Measurements from ENCODE around the gene SPINT2. TPM values are rescaled to one million over a fixed set of nuclear protein-coding genes. Genes with fewer than 3 reads are reported as not detected.

Gene SPINT2
- total RNA-seq, 2 donors from 2014 or later, result 11.1 to 52.7 TPM

DNA sequence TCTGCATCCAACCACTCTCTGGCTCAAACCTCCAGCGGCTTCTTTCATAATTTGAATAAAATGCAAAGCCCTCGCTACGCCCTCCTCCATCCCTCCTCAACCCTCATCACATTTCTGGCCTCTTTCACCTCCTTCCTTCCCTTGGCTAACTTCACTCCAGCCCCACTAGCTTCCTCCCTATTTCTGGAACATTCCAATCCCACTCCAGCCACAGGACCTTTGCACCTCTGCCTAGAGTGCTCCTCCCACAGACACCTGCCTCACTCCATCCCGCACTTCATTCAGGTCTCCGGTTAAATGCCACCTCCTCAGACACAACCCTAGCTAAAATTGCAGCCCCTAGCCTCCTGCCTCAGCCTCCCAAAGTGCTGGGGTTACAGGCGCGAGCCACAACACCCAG is 32.5 kb upstream of the SPINT2 start:
- DNase-seq (ENCODE audit: low spot score), result no peak
- TF ChIP-seq, protein P1, sequence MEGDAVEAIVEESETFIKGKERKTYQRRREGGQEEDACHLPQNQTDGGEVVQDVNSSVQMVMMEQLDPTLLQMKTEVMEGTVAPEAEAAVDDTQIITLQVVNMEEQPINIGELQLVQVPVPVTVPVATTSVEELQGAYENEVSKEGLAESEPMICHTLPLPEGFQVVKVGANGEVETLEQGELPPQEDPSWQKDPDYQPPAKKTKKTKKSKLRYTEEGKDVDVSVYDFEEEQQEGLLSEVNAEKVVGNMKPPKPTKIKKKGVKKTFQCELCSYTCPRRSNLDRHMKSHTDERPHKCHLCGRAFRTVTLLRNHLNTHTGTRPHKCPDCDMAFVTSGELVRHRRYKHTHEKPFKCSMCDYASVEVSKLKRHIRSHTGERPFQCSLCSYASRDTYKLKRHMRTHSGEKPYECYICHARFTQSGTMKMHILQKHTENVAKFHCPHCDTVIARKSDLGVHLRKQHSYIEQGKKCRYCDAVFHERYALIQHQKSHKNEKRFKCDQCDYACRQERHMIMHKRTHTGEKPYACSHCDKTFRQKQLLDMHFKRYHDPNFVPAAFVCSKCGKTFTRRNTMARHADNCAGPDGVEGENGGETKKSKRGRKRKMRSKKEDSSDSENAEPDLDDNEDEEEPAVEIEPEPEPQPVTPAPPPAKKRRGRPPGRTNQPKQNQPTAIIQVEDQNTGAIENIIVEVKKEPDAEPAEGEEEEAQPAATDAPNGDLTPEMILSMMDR (IDR thresholded peaks at IDR 0.05), result no peak
- Histone ChIP-seq H3K4me3 (no peak overlapping the region), H3K36me3 (no peaks in the 10 kb centered on the region), H3K9me3 (no peaks in the 10 kb centered on the region), H3K4me1 (peaks cover 0 to 15% of the 10 kb centered on the region in 2 donors), H3K27ac (no peak overlapping the region), H3K27me3 (peaks cover 5 to 17% of the 10 kb centered on the region in 2 donors)

DNA sequence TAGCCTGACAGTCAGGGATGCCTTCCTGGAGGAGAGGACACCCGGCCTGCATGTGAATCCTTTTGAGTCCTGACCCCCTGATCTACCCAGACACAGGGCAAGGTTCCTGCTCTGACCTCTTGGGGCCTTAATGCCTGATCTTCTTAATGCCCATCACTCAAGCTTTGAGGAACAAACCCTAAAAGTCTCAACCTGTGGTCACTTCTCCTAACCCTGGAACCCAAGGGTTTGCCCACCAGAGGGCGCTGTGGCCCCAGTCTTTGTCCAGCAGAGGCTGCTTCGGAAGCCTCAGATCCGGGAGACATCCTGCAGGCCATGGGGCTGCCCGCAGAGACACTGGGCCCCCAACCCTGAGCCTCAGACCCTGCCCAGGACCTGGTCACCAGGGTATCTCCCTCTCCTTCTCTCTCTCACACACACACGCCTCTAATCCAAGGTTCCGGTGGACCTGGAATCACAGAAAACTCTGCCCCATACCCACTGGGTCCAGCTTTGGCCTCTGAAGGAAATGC is 30.6 kb upstream of the SPINT2 start:
- Histone ChIP-seq H3K27me3 (peaks cover 3 to 6% of the 10 kb centered on the region in 2 donors), H3K36me3 (no peaks in the 10 kb centered on the region), H3K4me1 (peaks cover 0 to 6% of the 10 kb centered on the region in 2 donors), H3K27ac (no peak overlapping the region), H3K4me3 (no peak overlapping the region), H3K9me3 (no peaks in the 10 kb centered on the region)
- peak; percentile 76 for DNase-seq (ENCODE audit: low spot score)
- TF ChIP-seq, protein P1 (IDR thresholded peaks at IDR 0.05), result peak; percentile 43 to 85

DNA sequence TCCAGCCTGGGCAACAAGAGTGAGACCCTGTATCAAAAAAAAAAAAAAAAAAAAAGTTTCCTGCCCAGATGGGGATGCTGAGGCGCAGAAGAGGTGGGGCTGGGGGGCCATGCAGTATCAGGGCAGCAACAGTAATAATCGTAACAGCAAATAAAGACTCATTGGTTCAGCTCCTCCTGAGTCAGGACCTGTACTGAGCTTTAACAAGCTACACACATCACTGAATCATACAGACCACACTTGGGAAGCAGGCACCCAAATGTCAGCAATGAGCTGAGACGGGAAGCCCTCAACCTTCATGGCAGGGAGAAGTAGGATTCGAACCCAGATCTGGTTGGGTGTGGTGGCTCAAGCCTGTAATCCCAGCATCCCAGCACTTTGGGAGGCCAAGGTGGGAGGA is 29.8 kb upstream of the SPINT2 start:
- Histone ChIP-seq H3K4me3 (no peak overlapping the region), H3K36me3 (no peaks in the 10 kb centered on the region), H3K27ac (no peak overlapping the region), H3K27me3 (no peaks in the 10 kb centered on the region), H3K9me3 (no peaks in the 10 kb centered on the region), H3K4me1 (no peaks in the 10 kb centered on the region)
- no peak for DNase-seq (ENCODE audit: low spot score)
- TF ChIP-seq, protein P1 (IDR thresholded peaks at IDR 0.05), result no peak

DNA sequence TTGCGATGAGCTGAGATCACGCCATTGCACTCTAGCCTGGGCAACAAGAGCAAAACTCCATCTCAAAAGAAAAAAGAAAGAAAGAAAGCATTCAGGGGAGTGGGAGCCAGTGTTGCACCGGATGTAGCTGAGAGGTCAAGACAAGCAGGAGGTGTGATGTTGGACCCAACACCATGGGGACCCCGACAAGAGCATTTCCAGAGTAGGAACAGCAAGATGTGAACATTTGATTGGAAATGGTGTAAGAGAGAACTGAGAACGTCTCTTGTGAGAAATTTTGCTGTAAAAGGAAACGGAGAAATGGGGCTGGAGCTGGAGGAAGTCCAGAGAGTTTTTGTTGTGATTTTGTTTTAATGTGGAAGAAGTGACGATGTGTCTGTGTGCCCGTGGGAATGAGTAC is 24.6 kb upstream of the SPINT2 start:
- H3K4me3 ChIP-seq, result no peak overlapping the region
- no peaks in the 10 kb centered on the region for H3K9me3 ChIP-seq
- DNase-seq (ENCODE audit: low spot score), result no peak
- TF ChIP-seq, protein P1 (IDR thresholded peaks at IDR 0.05), result no peak
- H3K27ac ChIP-seq, result no peak overlapping the region
- H3K4me1 ChIP-seq, result peaks cover 0 to 4% of the 10 kb centered on the region in 2 donors
- no peaks in the 10 kb centered on the region for H3K36me3 ChIP-seq
- H3K27me3 ChIP-seq, result no peaks in the 10 kb centered on the region

DNA sequence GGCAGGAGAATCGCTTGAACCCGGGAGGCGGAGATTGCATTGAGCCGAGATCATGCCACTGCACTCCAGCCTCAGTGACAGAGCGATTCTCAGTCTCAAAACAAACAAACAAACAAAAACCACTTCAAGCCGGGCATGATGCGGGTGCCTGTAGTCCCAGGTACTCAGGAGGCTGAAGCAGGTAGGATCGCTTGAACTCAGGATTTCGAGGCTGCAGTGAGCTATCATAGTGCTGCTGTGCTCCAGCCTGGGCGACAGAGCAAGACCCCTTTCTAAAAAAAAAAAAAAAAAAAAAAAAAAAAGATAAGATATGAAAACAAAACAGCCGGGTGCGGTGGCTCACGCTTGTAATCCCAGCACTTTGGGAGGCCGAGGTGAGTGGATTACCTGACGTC is 21.1 kb upstream of the SPINT2 start:
- no peak for DNase-seq (ENCODE audit: low spot score)
- Histone ChIP-seq H3K27ac (no peak overlapping the region), H3K9me3 (no peaks in the 10 kb centered on the region), H3K4me3 (no peak overlapping the region), H3K27me3 (no peaks in the 10 kb centered on the region), H3K36me3 (no peaks in the 10 kb centered on the region), H3K4me1 (peaks cover 0 to 13% of the 10 kb centered on the region in 2 donors)
- TF ChIP-seq, protein P1 (IDR thresholded peaks at IDR 0.05), result no peak
